CD4-positive, alpha-beta T cell treated with Interleukin-17A for 1 hour (primary cell): ENCODE data around the gene SRSF1.
"Not testable (repeated sequence)": the region's sequence is repeated elsewhere in the genome, so short reads cannot be mapped to it uniquely, and the experiment has no call there.

Experiments used
- DNase-seq: peaks from one replicate; pipeline ENCODE4 v3.0.0-alpha.2; 2020

Gene SRSF1, protein sequence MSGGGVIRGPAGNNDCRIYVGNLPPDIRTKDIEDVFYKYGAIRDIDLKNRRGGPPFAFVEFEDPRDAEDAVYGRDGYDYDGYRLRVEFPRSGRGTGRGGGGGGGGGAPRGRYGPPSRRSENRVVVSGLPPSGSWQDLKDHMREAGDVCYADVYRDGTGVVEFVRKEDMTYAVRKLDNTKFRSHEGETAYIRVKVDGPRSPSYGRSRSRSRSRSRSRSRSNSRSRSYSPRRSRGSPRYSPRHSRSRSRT

DNA sequence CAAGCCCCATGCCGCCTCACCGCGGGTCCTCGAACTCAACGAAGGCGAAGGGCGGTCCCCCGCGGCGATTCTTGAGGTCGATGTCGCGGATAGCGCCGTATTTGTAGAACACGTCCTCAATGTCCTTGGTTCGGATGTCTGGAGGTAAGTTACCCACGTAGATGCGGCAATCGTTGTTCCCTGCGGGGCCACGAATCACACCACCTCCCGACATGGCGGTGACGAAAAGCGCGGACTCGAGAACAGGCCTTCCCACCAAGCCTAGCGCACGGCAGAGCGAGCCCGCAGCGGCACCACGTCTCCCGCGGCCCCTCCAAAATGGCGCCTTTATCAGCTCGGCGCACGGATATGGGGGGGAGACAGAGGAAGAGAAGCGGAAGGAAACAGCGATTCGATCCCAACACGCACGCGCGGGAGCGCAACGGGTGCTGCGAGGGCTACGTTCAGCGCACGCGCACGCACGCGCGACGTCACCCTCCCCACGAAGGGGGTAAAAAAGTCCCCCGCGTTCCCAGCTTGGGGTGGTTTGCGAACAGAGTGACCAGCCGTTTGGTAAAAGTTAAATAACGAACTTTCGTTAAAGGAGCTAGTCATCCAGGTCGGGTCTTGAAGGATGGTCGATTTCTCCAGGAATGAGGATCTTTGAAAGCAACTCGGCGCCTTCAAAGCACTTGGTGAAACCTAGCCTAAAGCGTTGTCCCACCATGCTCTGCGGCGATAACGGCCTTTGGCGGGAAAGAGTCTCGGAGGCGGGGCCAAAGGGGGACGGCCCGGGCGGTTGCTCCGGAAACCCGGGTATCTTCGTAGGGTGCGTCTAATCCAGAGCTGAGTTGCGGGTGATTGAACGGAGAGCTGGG is at the start of gene SRSF1:
Gene SRSF1, minus strand, starts transcription at position 323 of the 857 bp plus-strand sequence. Its CDS starts 109 bp downstream, at position 214.
- peak; percentile 98 for DNase-seq

- DNase-seq: no peak
These were observed 49.4 kb upstream of the SRSF1 start for GRCh38 chr17:58056476-58056875.

DNA sequence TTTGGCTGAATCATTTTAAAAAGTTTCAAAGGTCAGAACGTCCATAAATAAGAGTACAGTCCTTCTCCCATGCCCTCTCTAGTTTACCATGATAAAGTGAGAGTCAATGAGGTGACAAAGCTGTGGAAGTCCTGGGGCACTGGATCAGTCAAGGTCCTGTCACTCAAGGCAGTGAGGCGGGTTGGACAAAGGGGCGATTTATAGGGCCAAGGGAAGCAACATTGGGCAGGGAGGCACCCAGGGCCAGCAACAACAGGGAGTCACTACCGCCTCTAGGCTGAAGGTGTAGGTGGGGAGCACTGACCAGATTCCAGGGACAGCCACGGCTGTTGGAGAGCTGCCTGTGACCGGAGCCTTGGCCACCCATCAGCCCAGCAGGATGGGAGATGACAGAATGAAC is 47.6 kb upstream of the SRSF1 start:
- no peak for DNase-seq

DNA sequence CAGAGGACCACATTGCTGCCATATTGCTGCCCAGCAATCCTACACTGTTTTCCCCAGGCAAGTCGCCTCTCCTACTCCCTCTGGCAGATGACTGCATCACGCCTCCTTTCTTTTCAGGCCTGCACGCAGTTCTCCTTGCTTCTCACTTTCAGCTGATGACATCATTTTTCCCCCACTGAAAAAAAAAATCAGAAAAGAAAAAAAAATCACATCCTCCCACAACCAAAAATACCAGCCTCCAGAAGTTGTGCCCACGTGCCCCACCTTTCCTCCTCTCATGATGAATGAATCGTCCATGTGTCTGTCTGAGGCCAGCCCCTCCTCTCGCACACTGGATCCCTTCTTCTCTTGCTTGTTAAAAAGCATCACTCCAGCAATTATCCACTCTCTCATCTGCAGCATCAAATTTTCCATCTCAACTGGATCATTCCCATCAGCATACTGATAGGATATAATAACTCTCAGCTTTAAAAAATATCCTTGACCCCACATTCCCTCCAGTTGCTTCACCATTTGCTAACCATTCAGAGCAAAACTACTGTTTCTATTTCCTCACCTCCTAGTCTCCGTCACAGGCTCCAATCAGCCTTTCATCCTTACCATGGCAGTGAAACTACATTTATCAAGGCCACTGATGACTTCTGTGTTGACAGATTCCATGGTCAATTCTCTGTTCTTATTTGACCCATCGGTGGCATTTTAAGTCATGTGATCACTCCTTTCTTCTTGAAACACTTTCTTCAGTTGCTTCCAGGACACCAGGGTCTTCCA is 46.1 kb upstream of the SRSF1 start:
- no peak for DNase-seq

DNA sequence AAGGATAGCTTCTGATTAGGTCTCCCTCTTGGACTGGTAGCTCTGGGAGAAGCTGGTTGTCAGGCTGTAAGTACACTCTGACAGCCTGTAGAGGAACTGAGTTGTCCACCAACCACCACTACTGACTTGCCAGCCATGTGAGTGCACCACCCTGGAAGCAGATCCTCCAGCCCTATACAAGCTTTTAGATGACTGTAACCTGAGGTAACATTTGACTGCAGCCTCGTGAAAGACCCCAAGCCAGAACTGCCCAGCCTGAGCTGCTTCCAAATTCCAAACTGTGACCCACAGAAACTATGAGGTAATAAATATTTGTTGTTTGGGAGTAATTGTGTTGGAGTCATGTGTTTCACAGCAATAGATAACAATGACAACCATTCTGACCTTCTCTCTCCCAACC is 45.4 kb upstream of the SRSF1 start:
- no peak for DNase-seq

- DNase-seq: no peak
These were observed 44.4 kb upstream of the SRSF1 start for GRCh38 chr17:58051468-58051867.

GRCh38 chr17:58050966-58051365 is 43.9 kb upstream of the SRSF1 start:
- no peak for DNase-seq

DNA sequence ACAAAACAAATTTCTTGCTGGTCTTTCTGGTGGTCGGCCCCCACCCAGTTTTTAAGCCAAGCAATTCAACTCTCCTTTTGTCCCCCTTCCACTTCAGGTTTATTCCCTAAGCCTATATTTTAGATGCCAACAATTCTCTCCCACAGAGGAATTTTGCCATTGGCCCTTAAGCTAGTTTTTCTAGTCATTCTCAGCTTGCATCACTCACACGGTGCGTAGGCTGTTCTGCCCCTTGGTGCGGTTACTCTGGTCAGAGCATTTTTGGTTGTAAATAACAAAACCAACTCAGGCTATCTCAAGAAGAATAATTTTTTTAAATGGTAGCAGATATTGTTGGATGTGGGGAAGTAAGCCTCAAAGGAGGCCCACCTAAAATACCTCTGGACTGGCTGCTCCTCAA is 42.5 kb upstream of the SRSF1 start:
- no peak for DNase-seq

- DNase-seq: no peak
These were observed 40.5 kb upstream of the SRSF1 start for GRCh38 chr17:58047376-58048150.

GRCh38 chr17:58046239-58047094 is 39.4 kb upstream of the SRSF1 start:
- no peak for DNase-seq

DNA sequence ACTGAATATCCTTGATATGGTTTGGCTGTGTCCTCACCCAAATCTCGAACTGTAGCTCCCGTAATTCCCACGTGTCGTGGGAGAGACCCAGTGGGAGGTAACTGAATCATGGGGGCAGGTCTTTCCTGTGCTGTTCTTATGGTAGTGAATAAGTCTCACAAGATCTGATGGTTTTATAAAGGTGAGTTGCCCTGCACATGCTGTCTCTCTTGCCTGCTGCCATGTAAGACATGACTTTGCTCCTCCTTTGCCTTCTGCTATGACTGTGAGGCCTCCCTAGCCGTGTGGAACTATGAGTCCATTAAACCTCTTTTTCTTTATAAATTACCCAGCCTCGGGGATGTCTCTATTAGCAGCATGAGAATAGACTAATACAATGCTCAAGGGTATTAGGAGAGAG is 37.2 kb upstream of the SRSF1 start:
- not testable (repeated sequence) for DNase-seq

GRCh38 chr17:58043221-58044181 is 36.5 kb upstream of the SRSF1 start:
- no peak for DNase-seq

DNA sequence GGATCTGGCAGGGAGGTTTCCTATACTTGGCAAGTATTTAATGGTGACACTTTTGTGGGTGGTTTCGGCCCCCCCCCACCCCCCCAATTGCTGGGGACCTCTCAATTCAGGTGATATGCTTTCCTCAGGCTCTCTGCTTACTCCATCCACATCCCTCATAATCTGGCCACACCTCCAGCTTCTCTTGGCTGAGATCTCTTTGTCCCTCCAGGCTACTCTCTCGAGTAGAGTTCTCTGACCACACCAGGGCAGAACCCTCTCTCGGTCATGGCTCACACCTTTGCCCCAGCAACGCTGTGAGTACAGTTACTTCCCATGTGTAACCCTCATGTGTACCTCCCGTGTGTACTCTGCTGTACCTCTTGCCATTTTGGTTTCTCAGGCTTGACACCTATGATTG is 34.1 kb upstream of the SRSF1 start:
- no peak for DNase-seq

- no peak for DNase-seq
These were observed 33.3 kb upstream of the SRSF1 start for GRCh38 chr17:58040386-58040785.

DNA sequence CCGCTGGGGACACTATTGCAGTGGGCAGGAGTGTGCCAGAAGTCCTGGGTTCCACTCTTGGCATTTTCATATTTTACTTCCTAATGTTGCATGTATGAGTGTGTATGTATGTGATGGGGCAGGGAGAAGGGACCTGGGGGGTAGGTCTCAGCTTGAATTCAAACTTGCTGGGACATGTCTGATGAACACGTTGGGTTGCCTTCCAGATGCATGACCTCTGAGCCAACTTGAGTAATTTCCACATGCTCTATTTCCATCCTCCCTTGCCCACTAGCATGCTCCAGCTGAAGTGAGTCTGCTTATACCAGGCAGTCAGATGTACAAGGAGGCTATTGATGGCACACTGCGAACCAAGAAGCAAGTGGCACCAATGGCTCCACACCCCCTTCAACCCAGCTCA is 32.9 kb upstream of the SRSF1 start:
- no peak for DNase-seq

- DNase-seq: no peak
These were observed 25.8 kb upstream of the SRSF1 start for GRCh38 chr17:58032691-58033415.

GRCh38 chr17:58028578-58028977 is 21.5 kb upstream of the SRSF1 start:
- no peak for DNase-seq

GRCh38 chr17:58020401-58020800 is 13.4 kb upstream of the SRSF1 start:
- no peak for DNase-seq

DNA sequence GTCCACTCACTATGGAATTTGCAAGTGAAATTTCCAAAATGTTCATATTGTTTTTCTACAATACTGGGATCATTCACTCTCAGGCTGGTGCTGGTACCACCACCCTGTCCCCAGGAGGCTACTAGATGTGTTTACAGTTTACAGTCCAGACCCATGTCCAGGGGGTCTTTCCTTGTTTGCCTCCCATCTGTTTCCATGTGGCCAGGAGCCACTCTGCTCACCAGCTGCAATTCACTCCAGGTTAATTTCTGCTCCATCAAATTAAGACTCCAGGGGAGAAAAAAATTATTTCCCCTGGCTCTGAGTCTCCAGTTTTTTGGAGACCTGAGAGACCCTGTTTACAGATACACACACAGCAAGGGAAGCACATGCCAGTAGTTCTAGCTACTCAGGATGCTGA is 12.5 kb upstream of the SRSF1 start:
- DNase-seq: no peak

GRCh38 chr17:58019039-58019438 is 12.0 kb upstream of the SRSF1 start:
- no peak for DNase-seq
